Smooth muscle cell (in vitro differentiated cells): ENCODE data around the gene CHST2. TPM values are rescaled to one million over a fixed set of nuclear protein-coding genes. Genes with fewer than 3 reads are reported as not detected.
A peak's percentile ranks its signal among the peaks of the same experiment; 100 is the strongest.

Experiments used
- DNase-seq: peaks from one replicate; lab custom pipeline; 2025; ENCODE audit not compliant: unreplicated experiment; lab: John Stamatoyannopoulos, UW
- H2AFZ ChIP-seq: fragments of 200-600 bp; sonication (generic); 2 replicates; pipeline ENCODE4 v1.6.0; 2016; ENCODE audit warnings: antibody characterized with exemption, low read depth, mild to moderate bottlenecking
- H3F3A ChIP-seq: fragments of 200-600 bp; sonication (generic); 2 replicates; pipeline ENCODE4 v1.6.0; 2017; ENCODE audit warnings: antibody characterized with exemption, low read depth
- H3K27ac ChIP-seq: fragments of 200-600 bp; sonication (generic); 2 replicates; pipeline ENCODE4 v1.5.1; 2016; ENCODE audit warnings: low read depth, mild to moderate bottlenecking
- H3K27me3 ChIP-seq: fragments of 200-600 bp; sonication (generic); 2 replicates; pipeline ENCODE4 v1.6.1; 2016; ENCODE audit warnings: low read depth, mild to moderate bottlenecking
- H3K36me3 ChIP-seq: fragments of 200-600 bp; sonication (generic); 2 replicates; pipeline ENCODE4 v1.5.1; 2016; ENCODE audit warnings: low read depth
- H3K4me1 ChIP-seq: fragments of 200-600 bp; sonication (generic); 2 replicates; pipeline ENCODE4 v1.5.1; 2016; ENCODE audit warnings: low read depth
- H3K4me2 ChIP-seq: fragments of 200-600 bp; sonication (generic); 2 replicates; pipeline ENCODE4 v1.6.0; 2016; ENCODE audit warnings: mild to moderate bottlenecking
- H3K4me3 ChIP-seq: fragments of 200-600 bp; sonication (generic); 2 replicates; pipeline ENCODE4 v1.5.1; 2016; ENCODE audit warnings: mild to moderate bottlenecking
- H3K79me2 ChIP-seq: fragments of 200-600 bp; sonication (generic); 2 replicates; pipeline ENCODE4 v1.6.0; 2016; ENCODE audit warnings: low read depth, mild to moderate bottlenecking
- H3K9ac ChIP-seq: fragments of 200-600 bp; sonication (generic); 2 replicates; pipeline ENCODE4 v1.6.0; 2016; ENCODE audit warnings: low read depth
- H3K9me3 ChIP-seq: fragments of 200-600 bp; sonication (generic); replicated peaks from 2 replicates; pipeline ENCODE4 v1.5.1; 2016; ENCODE audit warnings: low read depth
- H4K20me1 ChIP-seq: fragments of 200-600 bp; sonication (generic); 2 replicates; pipeline ENCODE4 v1.6.0; 2016; ENCODE audit warnings: low read depth
- WGBS: methylation state at CpG from one replicate; pipeline ENCODE4 v1.1.7; 2016; ENCODE audit warnings: low lambda C conversion rate; 5-methylcytosine and 5-hydroxymethylcytosine counted together
- polyA plus RNA-seq: library from polyadenylated mRNA; unstranded; fragments of >200 nt; fragmentation: Nextera tagmentation; extraction: Ambion mirVana; gene quantifications from 2 replicates; pipeline ENCODE4 v1.2.1, GENCODE V29; 2016
- total RNA-seq: library from RNA; depleted of rRNA; stranded (reverse); fragments of >200 nt; gene quantifications from 2 replicates; pipeline ENCODE4 v1.2.3, GENCODE V29; 2014
- TF ChIP-seq, protein P1 (sequence below): fragments of 200-600 bp; sonication (generic); IDR thresholded peaks from 2 replicates; pipeline ENCODE4 v1.5.1; 2017; ENCODE audit warnings: borderline replicate concordance, mild to moderate bottlenecking, antibody characterized with exemption; ENCODE audit not compliant: insufficient read depth, poor library complexity, severe bottlenecking

The CHST2 gene
- total and polyA plus RNA-seq, 2 experiments from 2014 or later: 10.4 to 16.0 TPM

- no peak for DNase-seq
- Histone ChIP-seq H3K4me2 (no peak overlapping the region), H3K9ac (no peak overlapping the region), H3F3A (no peaks in the 10 kb centered on the region), H3K9me3 (no peaks in the 10 kb centered on the region), H3K36me3 (no peaks in the 10 kb centered on the region), H3K79me2 (no peaks in the 10 kb centered on the region), H3K27ac (peak overlapping the region; percentile 22), H3K4me3 (no peak overlapping the region), H2AFZ (no peak overlapping the region), H3K27me3 (no peaks in the 10 kb centered on the region), H4K20me1 (no peaks in the 10 kb centered on the region), H3K4me1 (peaks cover 4% of the 10 kb centered on the region)
- TF ChIP-seq, protein P1, sequence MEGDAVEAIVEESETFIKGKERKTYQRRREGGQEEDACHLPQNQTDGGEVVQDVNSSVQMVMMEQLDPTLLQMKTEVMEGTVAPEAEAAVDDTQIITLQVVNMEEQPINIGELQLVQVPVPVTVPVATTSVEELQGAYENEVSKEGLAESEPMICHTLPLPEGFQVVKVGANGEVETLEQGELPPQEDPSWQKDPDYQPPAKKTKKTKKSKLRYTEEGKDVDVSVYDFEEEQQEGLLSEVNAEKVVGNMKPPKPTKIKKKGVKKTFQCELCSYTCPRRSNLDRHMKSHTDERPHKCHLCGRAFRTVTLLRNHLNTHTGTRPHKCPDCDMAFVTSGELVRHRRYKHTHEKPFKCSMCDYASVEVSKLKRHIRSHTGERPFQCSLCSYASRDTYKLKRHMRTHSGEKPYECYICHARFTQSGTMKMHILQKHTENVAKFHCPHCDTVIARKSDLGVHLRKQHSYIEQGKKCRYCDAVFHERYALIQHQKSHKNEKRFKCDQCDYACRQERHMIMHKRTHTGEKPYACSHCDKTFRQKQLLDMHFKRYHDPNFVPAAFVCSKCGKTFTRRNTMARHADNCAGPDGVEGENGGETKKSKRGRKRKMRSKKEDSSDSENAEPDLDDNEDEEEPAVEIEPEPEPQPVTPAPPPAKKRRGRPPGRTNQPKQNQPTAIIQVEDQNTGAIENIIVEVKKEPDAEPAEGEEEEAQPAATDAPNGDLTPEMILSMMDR: no peak
- 69% methylated on average over 1 of the region's 1 CpG for WGBS
Measured at GRCh38 chr3:143088835-143089234, 30.7 kb upstream of the CHST2 start.

DNA sequence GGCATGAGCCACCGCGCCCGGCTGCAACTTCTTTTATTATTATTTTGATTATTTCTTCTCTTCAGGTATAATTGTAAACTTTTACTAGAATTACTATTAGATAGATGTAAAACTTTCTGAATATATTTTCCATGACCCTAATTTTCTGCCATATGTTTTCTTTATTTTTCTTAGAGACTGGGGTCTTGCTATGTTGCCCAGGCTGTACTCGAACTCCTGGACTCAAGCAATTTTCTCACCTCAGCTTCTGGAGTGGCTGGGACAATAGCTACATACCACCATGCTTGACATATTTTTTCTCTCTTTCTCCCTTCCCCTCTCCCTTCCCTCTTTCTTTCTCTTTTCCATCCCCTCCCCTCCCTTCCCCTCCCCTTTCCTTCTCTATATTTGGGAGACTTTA, 29.6 kb upstream of the CHST2 start:
- H3K9me3 ChIP-seq: no peaks in the 10 kb centered on the region
- H3K79me2 ChIP-seq: no peaks in the 10 kb centered on the region
- H2AFZ ChIP-seq: no peak overlapping the region
- TF ChIP-seq, protein P1: no peak
- H3K27me3 ChIP-seq: no peaks in the 10 kb centered on the region
- peaks cover 4% of the 10 kb centered on the region for H3K4me1 ChIP-seq
- H3K36me3 ChIP-seq: no peaks in the 10 kb centered on the region
- H4K20me1 ChIP-seq: no peaks in the 10 kb centered on the region
- DNase-seq: no peak
- no peak overlapping the region for H3K4me3 ChIP-seq
- H3K4me2 ChIP-seq: no peak overlapping the region
- H3K9ac ChIP-seq: no peak overlapping the region
- H3F3A ChIP-seq: no peaks in the 10 kb centered on the region
- WGBS: 98% methylated on average over 4 of the region's 4 CpGs
- no peak overlapping the region for H3K27ac ChIP-seq

DNA sequence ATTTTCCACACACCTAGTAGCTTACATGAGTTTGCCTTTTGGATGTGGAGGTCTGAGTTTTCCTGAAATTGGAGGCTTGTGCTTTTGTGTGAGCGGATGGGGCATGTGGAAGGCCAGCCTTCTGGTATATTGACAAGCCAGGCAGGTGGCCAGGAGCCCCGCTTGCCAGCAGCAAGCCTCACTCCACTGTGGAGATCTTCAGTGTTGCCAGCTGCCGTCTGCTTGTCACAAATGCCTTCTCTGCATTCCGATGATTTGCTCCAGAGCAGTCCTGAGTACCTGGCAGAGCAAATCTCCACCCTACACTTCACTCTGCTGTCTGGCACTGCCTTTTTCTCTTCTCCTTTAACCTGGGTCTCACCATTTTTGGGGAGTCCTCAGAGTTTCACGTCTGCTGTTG, 29.1 kb upstream of the CHST2 start:
- Histone ChIP-seq H3K27ac (no peak overlapping the region), H3F3A (no peaks in the 10 kb centered on the region), H3K9me3 (no peaks in the 10 kb centered on the region), H2AFZ (no peak overlapping the region), H4K20me1 (no peaks in the 10 kb centered on the region), H3K79me2 (no peaks in the 10 kb centered on the region), H3K4me1 (peaks cover 4% of the 10 kb centered on the region), H3K4me3 (no peak overlapping the region), H3K27me3 (no peaks in the 10 kb centered on the region), H3K36me3 (no peaks in the 10 kb centered on the region), H3K4me2 (no peak overlapping the region), H3K9ac (no peak overlapping the region)
- TF ChIP-seq, protein P1: no peak
- no peak for DNase-seq
- WGBS: 69% methylated on average over 5 of the region's 5 CpGs
